ENCODE data around the gene SLC46A2.

Gene SLC46A2

DNA sequence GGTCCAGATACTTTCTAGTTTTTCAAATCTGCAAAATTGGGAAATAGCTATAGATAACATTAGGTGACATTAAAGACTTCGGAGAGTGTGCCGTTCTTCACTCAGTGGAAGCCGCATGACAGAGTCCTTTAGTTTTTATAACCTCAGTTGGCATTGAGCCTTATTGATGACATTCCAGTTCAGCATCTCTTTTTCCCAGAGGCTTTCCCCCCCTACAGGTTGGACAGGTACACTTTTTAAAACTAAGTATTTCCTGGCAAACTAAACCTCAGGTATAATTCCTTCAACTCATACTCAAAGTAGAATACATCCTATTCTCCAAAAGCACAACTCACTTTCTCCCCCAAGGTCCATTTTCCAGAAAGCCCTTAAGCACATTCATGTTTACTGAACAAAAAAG lies 58.7 kb downstream of the SLC46A2 start:
- no peaks in the 10 kb centered on the region for H3K9me2 ChIP-seq (ENCODE audit: low read depth, low read length)
- TF ChIP-seq CTCF (IDR thresholded peaks at IDR 0.05; ENCODE audit: low read length): no peak
- no peak overlapping the region for H3K4me2 ChIP-seq (ENCODE audit: low read length)
- H4K20me1 ChIP-seq (ENCODE audit: insufficient read depth, low read length): no peaks in the 10 kb centered on the region
- H3K4me3 ChIP-seq (ENCODE audit: low read depth, low read length, poor library complexity, severe bottlenecking): no peak overlapping the region
- H3K9me3 ChIP-seq (ENCODE audit: low read length): no peaks in the 10 kb centered on the region
- no peaks in the 10 kb centered on the region for H3F3A ChIP-seq (ENCODE audit: insufficient read depth, low read length)
- H3K9ac ChIP-seq (ENCODE audit: low read length): no peak overlapping the region
- no peak overlapping the region for H2AFZ ChIP-seq (ENCODE audit: low read length)
- no peaks in the 10 kb centered on the region for H3K27me3 ChIP-seq (ENCODE audit: insufficient read depth, low read length)
- no peaks in the 10 kb centered on the region for H3K79me2 ChIP-seq (ENCODE audit: insufficient read depth, low read length)
- H3K4me1 ChIP-seq (ENCODE audit: insufficient read depth, low read length, severe bottlenecking): no peaks in the 10 kb centered on the region
- H3K36me3 ChIP-seq (ENCODE audit: insufficient read depth, low read length): peaks cover 26% of the 10 kb centered on the region; the same call in 1 of the 2 replicates
- no peak overlapping the region for H3K27ac ChIP-seq (ENCODE audit: low read depth, low read length, poor library complexity, severe bottlenecking)

GRCh38 chr9:112831281-112831851 lies 59.3 kb downstream of the SLC46A2 start:
- no peak overlapping the region for H2AFZ ChIP-seq (ENCODE audit: low read length)
- peaks cover 20% of the 10 kb centered on the region; the same call in 1 of the 2 replicates for H3K36me3 ChIP-seq (ENCODE audit: insufficient read depth, low read length)
- TF ChIP-seq EZH2 (IDR thresholded peaks at IDR 0.05; ENCODE audit: borderline replicate concordance, low read length) (no peak), CTCF (IDR thresholded peaks at IDR 0.05; ENCODE audit: low read length) (no peak)
- H3K4me2 ChIP-seq (ENCODE audit: low read length): no peak overlapping the region
- H3K27me3 ChIP-seq (ENCODE audit: insufficient read depth, low read length): no peaks in the 10 kb centered on the region
- H4K20me1 ChIP-seq (ENCODE audit: insufficient read depth, low read length): no peaks in the 10 kb centered on the region
- no peaks in the 10 kb centered on the region for H3K4me1 ChIP-seq (ENCODE audit: insufficient read depth, low read length, severe bottlenecking)
- no peak overlapping the region for H3K4me3 ChIP-seq (ENCODE audit: low read depth, low read length, poor library complexity, severe bottlenecking)
- no peaks in the 10 kb centered on the region for H3K9me3 ChIP-seq (ENCODE audit: low read length)
- no peaks in the 10 kb centered on the region for H3K9me2 ChIP-seq (ENCODE audit: low read depth, low read length)
- no peak overlapping the region for H3K9ac ChIP-seq (ENCODE audit: low read length)
- no peaks in the 10 kb centered on the region for H3K79me2 ChIP-seq (ENCODE audit: insufficient read depth, low read length)
- H3K27ac ChIP-seq (ENCODE audit: low read depth, low read length, poor library complexity, severe bottlenecking): no peak overlapping the region
- H3F3A ChIP-seq (ENCODE audit: insufficient read depth, low read length): no peaks in the 10 kb centered on the region

All from OCI-LY1 (cell line).